Choroid plexus epithelial cell (primary cell): Measurements from ENCODE around the gene MAPKAPK2.

Source experiments
- DNase-seq: peaks from one replicate; pipeline ENCODE4 v3.0.0-alpha.2; 2010; ENCODE audit warnings: low read depth
- H3K4me3 ChIP-seq: 2 replicates; pipeline ENCODE4 v1.5.1; 2011; ENCODE audit warnings: low read depth, mild to moderate bottlenecking, control low read depth, low read length, moderate library complexity
- CTCF ChIP-seq: conservative IDR thresholded peaks from 2 replicates; pipeline ENCODE4 v1.5.1; 2011; ENCODE audit warnings: low read depth, mild to moderate bottlenecking, control low read depth, inconsistent platforms, low read length, moderate library complexity

The MAPKAPK2 gene

GRCh38 chr1:206723805-206724472, 39.2 kb downstream of the MAPKAPK2 start:
- H3K4me3 ChIP-seq, result no peak overlapping the region
- peak; percentile 87 for DNase-seq
- peak; percentile 17 for TF ChIP-seq CTCF

- peak; percentile 72 for DNase-seq
- no peak overlapping the region for H3K4me3 ChIP-seq
- TF ChIP-seq CTCF, result peak; percentile 85
These were observed 40.6 kb downstream of the MAPKAPK2 start for GRCh38 chr1:206725109-206725963.

- TF ChIP-seq CTCF, result no peak
- no peak for DNase-seq
- no peak overlapping the region for H3K4me3 ChIP-seq
These were observed 43.4 kb downstream of the MAPKAPK2 start for GRCh38 chr1:206727981-206728696.

GRCh38 chr1:206728697-206728987, 43.9 kb downstream of the MAPKAPK2 start:
- no peak for DNase-seq
- TF ChIP-seq CTCF, result no peak
- H3K4me3 ChIP-seq, result no peak overlapping the region

- H3K4me3 ChIP-seq, result no peak overlapping the region
- no peak for DNase-seq
- TF ChIP-seq CTCF, result no peak
These were observed 44.3 kb downstream of the MAPKAPK2 start for GRCh38 chr1:206729050-206729449.

- H3K4me3 ChIP-seq, result no peak overlapping the region
- no peak for TF ChIP-seq CTCF
- DNase-seq, result no peak
These were observed 44.8 kb downstream of the MAPKAPK2 start for GRCh38 chr1:206729507-206729906.
